ENCODE data around the gene FGF14.
"Not testable (repeated sequence)": the region's sequence is repeated elsewhere in the genome, so short reads cannot be mapped to it uniquely, and the experiment has no call there.

The FGF14 gene

DNA sequence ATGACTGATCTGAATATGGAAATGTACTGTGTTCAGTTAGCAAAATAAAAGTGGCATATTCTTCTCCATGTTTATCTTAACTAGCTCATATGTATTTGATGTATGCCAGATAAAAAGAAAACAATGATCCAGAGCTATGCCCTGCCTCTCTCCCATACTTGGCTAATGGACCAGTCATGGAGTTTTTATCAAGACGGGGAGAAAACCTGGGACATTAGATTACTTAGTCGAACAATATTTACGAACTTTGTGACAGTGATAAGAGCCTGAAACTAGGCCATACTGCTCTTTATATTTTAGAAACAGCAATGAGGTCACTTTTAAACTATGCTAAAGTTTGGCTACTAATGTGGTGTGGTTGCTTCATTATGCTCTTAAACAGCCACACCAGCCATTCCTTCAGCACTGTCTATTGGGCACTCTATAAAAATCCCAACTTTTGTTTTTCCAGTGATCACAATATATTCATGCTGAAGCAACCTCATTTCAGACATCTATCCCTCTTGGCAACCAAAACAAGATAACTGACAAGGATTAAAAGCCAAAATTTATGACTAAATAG is 265.0 kb downstream of the FGF14 start:
- DNase-seq (ENCODE audit: low spot score): no peak

DNA sequence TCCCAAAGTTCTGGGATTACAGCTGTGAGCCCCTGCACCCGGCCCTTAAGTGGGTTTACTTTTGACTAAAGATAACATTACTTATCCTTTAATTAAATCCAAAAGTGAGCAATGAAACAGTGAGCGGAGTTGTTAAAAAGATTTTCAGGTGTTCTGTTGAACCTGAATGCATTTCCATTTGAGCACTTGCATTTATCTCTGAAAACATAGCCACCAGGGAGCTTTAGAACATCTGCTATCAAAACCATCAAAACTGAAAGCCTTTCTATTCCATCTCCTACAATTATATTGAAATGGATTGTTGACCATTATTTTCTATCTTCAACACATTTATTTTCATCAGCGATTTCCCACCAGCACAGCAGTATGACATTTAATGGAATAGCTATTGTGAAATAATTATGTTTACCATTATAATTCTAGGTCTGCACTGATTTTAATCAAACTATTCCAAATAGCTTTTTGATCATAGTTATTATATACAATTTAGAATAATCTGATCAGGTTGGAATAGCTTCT is 269.0 kb downstream of the FGF14 start:
- DNase-seq (ENCODE audit: low spot score): no peak

DNA sequence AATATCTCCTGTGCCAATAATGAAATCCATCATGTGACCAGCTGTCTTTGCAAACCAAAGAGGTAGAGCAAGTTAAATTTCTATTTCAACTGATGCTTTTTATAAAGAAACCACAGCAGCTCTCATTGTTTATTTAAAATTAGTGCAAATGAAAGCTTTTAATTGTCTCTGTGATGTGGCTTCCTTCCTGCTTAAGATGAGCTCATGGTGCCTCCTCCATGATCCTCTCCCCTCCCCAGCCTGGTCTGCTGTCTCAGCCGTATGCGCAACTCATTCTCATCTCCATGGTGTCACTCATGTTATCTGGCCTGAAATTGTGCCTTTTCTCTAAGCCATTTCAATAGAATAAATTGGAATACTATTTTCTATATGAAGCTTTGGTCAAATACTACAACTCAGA is 270.6 kb downstream of the FGF14 start:
- no peak for DNase-seq (ENCODE audit: low spot score)

DNA sequence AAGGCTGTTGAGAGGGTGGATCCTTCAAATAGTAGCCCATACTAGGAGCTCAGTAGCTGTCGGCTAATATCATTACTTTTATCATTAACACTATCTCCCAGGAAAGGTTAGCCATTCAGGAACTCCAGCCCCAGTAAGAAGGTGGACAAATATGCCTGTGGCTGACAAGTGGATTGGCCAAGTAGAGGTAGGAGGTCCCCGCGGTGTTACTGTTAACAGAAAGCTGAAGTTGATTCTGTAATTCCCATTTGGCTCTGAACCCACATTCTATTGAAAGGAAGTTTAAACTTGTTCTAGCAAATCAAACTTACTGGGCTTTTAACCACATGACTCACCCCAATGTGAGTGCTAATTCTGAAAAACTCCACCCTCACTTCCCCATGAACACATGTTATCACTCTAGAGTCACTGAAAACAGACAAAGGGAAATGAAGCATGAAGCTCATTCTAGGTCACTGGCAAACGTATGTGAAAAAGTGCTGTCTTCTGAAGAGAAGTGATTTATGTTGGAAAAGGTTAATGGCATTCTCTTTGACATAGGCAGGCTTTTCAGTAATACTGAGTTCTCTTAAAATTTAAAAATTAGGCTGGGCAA is 273.5 kb downstream of the FGF14 start:
- DNase-seq (ENCODE audit: low spot score): peak; percentile 19

DNA sequence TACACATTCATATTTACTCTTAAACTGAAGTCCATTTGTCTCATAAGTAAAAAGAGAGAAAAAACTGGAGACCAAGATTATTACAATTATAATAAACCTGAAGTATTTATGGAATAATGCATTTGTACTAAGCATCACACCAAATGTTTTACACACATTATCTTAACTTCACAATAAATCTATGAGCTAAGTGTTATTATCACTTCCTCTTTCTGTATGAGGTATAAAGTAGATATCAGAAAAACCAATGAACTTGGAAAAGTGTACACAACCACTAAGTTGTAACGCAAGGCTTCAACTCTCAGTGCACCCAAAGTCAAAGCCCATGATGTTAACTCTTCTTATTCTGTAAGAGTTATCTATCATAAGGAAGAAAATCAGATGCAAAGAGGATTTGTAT is 274.7 kb downstream of the FGF14 start:
- no peak for DNase-seq (ENCODE audit: low spot score)

DNA sequence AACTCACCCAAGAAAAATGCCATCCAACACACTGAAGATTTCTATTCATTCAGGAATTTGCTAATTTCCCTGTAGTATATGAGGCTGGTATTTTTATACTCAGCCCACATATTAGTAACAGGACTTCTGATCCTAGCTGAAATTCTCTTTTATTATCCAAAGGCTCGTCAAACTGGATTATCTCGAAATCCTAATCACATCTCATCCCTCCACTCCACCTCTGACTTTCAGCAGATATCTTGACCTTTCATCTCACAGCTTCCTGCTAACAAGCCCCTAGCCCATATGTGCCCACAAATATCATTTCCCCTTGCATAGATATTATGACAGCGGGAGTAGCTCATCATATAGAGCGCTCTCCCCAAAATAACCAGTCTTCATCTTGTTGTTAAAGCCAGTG is 279.7 kb downstream of the FGF14 start:
- DNase-seq (ENCODE audit: low spot score): no peak

DNA sequence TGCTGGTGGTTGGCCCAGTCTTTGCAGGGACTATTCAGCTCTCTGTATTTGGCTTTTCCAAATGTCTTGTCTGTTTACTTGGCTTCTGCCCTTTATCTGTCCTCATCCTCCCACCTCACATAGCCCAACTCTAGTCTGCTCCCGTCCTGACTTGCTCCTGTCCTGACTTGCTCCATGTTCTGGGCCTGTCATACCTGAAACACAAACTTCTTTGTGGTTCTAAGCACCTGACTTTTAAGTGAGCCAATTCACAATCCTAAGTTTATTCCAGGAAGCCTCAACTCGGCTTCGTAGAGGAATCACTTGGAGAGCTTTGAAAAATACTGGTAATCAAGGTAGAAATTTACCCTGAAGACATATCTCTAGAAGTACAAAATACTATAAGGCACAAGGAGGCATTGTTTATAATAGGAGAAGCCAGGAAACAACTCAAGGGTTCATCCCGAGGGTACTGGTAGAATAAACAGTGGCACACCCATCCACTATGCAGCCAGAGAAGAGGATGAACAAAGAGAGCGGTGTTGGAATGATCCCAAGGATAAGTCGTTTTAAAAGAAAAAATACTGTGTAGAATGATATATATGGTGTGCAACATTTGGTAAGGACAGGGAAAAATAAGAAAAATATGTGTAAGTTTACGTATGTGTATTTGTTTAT is 284.5 kb downstream of the FGF14 start:
- DNase-seq (ENCODE audit: low spot score): no peak

DNA sequence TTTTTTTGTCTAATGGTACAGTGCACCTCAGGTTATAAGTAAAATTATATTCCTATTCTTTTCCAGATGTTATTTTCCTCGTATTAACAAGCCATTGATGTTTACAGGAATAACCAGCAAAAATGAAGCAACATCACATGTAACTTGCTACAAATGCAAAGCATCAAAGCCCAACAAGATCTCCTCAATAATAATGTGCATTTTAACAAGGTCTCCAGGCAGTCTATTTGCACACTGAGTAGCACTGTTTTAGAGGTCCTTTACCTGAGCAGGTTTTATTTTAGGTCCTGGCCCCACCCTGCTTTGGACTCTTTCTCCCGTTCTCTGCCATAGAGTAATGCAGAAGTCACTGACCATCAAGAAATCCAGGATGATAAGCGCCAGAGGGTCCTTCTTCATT is 298.4 kb downstream of the FGF14 start:
- DNase-seq (ENCODE audit: low spot score): no peak

DNA sequence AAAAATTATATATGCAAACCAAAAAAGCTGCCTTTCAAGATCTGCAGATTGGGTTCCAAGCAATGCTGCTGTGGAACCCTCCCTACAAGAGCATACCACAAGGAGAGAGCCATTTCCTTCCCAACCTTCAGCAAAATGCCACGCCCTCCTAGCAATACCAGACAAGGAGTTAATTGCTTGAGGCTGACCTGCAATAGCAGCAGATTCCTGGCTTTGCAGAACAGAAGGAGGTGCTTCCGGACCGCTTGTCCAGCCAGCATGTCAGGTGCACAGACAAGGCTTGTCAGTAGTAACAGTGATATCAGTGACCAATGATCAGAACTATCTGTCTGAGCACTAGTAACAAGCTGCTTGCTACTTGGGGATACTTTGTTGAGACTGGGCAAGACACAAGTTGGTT is 301.6 kb downstream of the FGF14 start:
- no peak for DNase-seq (ENCODE audit: low spot score)

DNA sequence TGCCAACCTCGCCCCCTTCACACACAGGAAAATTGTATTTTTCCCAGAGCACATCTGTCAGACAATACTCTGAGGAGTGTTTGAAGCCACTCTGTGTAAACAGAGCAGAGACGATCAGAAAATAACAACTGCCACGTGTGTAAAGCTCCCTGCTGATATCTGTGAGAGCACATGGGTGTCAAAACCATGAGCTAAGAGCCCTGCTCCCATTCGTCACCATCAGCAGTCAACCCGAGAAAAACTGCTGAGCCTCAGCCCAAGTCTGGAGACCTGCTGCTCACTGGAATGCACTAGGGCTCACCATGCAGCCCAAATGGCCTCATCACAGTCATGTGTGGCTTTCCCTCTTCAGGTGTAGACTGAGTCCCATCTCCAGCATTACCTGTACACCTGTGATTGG is 304.1 kb downstream of the FGF14 start:
- DNase-seq (ENCODE audit: low spot score): no peak

DNA sequence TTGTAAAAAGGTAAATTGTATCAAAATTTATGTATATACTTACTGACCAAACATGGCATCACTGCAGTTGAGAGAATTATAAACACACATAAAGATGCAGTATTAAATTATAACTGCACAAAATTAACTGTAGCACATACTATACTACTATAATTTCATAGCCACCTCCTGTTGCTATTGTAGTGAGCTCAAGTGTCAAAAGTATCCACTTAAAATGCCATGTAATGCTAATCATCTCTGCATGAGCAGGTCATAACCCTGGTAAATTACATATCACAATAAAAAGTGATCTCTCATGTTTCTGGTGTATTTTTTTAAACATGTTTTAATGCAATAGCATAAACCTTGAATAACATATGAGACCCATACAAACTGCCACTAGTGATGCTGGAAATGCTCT is 308.6 kb downstream of the FGF14 start:
- not testable (repeated sequence) for DNase-seq (ENCODE audit: low spot score)

DNA sequence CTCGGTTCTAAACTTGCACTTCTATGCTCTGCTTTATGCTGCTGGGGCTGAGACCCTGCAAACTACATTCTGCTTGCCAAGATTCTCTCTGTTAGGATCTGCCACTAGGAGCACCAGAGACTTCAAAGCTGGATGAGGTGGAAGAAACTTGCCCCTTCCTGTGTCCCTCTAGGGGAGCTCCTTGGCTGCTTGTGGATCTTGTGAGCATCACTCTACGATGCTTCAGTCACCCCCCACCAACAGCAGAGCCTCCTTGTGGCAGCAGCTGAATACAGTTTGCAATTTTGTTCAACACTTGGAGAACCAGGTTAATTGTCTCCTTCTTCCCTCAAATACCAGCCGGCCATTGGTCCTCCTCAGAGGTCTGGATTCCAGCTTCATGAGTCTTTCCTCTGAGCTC is 310.6 kb downstream of the FGF14 start:
- peak; percentile 37 for DNase-seq (ENCODE audit: low spot score)

DNA sequence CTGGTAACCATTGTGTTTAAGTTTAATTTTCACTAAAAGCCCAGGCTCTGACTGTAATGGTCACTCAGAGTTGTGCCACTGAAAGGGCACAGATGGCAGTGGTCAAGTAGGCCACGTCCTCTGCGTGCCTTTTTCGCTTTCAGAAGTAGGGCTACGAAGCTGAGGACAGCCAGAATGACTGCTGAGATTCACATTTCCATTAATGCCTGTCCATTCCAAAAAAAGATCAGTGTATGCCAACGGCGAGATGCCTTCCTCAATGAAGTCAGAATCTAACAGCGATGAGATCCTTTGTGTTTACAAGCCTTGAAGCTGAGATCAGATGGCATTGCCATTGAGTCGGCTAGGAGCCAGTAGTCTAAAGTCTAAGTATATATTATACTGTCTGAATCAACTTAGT is 311.3 kb downstream of the FGF14 start:
- no peak for DNase-seq (ENCODE audit: low spot score)

DNA sequence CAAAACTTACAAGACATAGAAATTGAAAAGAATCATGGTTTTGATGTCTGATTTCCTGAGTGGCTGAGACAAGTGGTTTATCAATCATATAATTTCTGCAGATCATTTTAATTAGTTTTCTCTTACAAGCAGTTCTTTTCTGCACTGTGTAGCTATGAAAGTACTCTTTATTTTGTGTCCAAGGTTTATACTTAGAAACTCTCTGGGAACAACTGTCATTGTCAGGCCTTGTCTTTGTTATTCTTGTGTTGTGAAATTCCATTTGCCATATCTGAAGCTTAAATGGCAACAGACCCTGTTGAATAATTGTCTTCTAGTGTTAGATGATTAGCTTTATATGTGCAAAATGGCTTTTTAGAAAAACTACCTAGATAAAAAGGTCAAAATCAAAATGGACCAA is 312.1 kb downstream of the FGF14 start:
- DNase-seq (ENCODE audit: low spot score): no peak

DNA sequence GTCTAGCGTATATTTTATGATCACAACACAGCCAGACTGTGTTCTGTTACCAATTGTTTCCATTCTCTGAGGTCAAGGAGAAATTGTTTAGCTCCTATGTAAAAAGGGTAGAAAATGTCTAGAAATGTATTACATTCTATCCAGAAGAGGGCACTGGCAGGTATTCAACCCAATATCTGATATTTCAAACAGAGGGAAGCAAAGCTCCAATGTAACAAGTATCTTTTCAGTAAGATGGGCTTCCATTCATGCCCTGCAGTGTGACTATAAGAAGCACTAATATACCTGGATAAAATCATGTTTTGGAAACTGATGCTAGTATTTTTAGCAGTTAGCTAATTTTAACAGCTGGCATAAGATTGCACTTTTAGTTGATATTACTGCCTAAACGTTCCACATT is 312.7 kb downstream of the FGF14 start:
- peak; percentile 23 for DNase-seq (ENCODE audit: low spot score)

DNA sequence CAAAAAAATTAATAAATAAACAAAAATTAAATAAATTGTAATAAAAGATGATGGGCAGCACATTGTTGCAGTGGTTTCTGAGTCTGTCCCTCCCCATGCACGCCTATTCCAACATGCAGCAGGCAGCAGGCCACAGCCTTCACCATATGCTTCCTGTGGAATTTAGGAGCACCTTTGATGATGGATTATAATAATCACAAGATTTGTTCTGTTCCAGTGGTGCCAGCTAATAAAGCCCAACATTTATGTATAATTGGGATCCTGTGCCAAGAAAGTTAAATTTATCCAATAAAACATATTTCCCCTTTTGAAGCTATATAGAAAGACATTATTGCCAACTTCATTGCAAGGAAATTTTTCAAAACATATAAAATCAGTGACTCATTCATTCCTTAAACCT is 328.6 kb downstream of the FGF14 start:
- no peak for DNase-seq (ENCODE audit: low spot score)

DNA sequence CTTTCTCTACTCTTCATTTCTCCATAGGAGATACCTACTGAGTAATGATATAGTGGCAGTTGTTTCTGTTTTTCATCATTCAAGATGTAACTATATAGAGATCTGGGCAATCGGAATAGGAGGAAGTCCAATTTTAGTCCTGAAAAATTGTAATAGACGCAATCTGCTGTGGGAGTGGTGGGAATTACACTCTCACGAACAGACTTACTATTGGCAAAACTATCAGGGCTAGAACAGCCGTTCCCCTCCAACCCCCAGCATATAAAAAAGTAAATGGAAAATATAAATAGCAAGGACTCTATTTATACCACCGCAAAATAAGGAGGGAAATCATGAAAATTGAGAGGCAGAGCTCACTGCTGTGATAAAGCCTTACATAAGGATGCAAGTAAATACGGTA is 330.1 kb downstream of the FGF14 start:
- no peak for DNase-seq (ENCODE audit: low spot score)

DNA sequence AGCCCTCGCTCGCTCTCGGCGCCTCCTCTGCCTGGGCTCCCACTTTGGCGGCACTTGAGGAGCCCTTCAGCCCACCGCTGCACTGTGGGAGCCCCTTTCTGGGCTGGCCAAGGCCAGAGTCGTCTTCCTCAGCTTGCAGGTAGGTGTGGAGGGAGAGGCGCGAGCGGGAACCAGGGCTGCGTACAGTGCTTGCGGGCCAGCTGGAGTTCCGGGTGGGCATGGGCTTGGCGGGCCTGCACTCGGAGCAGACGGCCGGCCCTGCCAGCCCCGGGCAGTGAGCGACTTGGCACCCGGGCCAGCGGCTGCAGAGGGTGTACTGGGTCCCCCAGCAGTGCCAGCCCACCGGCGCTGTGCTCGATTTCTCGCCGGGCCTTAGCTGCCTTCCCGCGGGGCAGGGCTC is 333.5 kb downstream of the FGF14 start:
- DNase-seq (ENCODE audit: low spot score): not testable (repeated sequence)

DNA sequence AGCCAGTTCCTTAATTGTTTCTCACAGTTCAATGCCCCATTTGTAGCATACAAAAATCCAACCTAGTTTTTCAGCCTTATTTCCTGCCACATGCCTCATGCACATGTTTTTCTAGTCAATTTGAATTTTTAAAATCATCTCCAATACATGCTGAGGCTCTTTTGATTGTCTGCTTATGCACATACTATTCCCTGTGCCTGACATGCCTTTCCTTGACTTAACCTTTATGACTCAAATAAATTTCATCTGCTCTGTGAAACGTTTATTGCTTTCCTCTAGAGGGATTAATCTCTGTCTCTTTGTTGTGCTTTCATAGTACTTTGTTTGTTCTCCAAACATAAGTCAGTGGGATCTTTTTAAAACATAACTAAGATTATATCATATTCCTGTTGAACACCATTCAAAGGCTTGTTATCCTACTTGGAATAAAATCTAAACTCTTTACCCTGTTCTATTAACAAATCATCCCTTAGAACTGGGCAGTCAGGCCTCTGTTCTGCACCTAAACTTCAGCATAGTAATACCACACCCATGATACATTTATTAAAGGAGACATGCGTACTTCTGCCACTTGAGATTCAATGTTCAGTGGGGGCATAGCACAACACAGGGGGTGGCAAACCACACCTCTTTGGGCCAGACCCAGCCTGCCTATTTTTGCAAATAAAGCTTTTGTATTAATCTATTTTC is 346.6 kb downstream of the FGF14 start:
- DNase-seq (ENCODE audit: low spot score): no peak

DNA sequence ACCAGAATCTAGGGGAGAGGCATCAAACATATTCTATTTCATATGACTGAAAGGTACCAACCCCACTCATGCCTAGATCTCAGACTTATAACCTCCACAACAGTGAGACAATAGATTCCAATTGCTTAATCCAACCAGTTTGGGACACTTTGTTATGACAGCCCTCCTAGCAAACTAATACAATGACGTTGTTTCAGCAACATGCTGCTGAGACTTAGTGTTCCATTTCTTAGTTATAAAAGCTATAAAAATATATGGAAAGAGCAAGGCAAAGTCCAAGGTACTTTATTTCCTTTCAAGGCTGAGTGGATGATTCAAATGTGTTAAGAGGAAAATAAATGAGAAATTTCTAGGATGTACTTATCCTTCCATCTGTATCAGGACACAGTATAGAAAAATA is 352.0 kb downstream of the FGF14 start:
- DNase-seq (ENCODE audit: low spot score): no peak

DNA sequence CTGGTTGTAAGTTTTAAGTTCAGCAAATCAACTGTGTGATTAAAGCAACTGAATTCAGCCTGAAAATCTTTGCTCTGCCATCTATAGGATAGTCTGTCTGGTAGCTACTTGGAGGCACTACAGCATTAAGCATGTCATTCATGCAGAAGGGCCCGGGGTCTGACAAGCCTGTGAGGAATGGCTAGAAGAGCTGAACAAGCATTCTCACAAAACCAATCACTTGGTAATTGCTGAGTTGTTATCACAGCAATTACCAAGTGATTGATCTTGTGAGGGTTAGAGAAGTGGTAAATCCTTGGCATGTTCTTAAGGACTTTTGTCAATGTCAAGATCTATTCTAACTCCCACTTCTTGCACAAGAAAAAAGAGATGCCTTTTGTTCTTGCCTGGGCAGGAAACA is 356.1 kb downstream of the FGF14 start:
- DNase-seq (ENCODE audit: low spot score): no peak

DNA sequence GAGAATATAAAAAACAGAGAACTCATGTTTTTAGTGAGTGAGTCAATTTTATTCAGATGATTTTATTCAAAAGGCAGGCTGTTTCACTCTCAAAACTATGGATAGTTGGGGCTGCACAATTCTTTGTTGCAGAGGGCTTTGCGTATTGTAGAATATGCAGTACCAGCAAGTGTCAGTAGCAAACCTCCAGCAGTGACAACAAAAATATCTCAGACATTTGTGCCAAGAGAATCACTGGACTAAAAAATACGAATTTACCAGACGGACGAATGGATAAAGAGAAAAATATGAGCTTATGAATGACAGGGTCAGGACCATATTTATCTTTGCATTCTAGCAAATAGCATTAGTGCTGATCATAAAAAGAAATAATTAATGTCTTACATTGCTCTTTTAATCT is 359.1 kb downstream of the FGF14 start:
- DNase-seq (ENCODE audit: low spot score): no peak

DNA sequence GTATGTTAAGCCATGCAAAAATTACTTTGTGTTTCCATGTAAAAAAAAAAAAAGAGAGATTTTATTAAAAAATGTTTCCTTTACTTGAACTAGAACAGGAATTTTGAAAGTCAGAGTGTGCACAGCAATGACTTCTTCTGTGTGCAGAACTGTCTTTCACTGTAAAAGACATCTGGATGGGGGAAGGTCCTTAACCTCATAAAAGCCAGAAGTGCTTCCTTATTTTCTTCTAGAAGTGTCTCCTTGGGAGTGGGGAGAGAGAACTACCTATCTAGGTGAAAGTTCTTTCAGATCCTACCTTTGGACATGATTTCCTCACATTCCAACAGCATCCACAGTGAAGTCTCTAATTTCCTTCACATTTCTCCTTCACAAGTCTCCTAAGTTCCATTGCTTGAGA is 360.3 kb downstream of the FGF14 start:
- no peak for DNase-seq (ENCODE audit: low spot score)
